LNCaP clone FGC (cell line): ENCODE results near the gene NIPAL3.
"Not testable (repeated sequence)": the region's sequence is repeated elsewhere in the genome, so short reads cannot be mapped to it uniquely, and the experiment has no call there.

ENCODE experiments used
- DNase-seq: peaks from one replicate; pipeline ENCODE4 v3.0.0-alpha.2; 2011; ENCODE audit warnings: low read depth
- H3K4me3 ChIP-seq: 2 replicates; pipeline ENCODE4 v1.5.1; 2011; ENCODE audit warnings: mild to moderate bottlenecking, low read depth, low read length, control low read depth
- CTCF ChIP-seq: IDR thresholded peaks from 2 replicates; pipeline ENCODE4 v1.5.1; 2012; ENCODE audit warnings: mild to moderate bottlenecking; ENCODE audit not compliant: control insufficient read depth, insufficient read depth; ENCODE audit errors: extremely low read depth

Gene NIPAL3

GRCh38 chr1:24454673-24455072 is 39.1 kb downstream of the NIPAL3 start:
- DNase-seq: no peak
- H3K4me3 ChIP-seq: no peak overlapping the region
- no peak for TF ChIP-seq CTCF

DNA sequence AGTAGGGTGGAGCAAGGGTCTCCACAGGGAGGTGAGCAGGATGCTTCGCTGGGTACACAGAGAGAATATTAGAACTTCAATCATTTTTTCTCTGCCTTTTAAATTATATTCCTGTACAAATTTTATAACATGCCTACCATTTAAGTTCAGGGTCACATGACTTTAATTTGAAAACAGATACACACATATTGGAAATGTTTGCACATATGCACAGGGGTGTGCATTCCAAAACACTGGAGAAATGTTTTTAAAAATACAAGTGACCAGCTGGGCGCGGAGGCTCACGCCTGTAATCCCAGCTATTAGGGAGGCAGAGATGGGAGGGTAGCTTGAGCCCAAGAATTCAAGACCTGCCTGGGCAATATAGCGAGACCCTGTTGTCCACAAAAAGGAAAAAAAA is 39.7 kb downstream of the NIPAL3 start:
- no peak overlapping the region for H3K4me3 ChIP-seq
- no peak for TF ChIP-seq CTCF
- DNase-seq: no peak

DNA sequence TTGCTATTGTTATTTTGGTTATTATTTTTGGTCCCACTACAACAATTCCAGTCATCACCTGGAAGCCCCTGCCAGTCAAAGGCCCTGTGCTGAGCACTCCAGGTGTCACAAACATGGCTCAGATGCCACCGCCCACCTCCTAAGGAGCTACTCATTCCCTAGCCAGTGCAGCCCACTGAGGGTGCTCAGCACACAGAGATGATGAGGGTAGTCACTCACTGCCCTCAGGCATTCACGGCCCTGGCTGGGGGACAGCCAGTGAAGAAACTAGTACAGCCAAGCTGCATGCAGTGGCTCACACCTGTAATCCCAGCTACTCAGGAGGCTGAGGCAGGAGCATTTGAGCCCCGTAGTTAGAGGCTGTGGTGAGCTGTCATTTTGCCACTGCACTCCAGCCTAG is 42.3 kb downstream of the NIPAL3 start:
- H3K4me3 ChIP-seq: no peak overlapping the region
- DNase-seq: no peak
- TF ChIP-seq CTCF: no peak

GRCh38 chr1:24459551-24460266 is 44.1 kb downstream of the NIPAL3 start:
- TF ChIP-seq CTCF: no peak
- no peak for DNase-seq
- no peak overlapping the region for H3K4me3 ChIP-seq

GRCh38 chr1:24462128-24462527 is 46.5 kb downstream of the NIPAL3 start:
- DNase-seq, H3K4me3 ChIP-seq: not testable (repeated sequence)

- DNase-seq: no peak
- no peak for TF ChIP-seq CTCF
- H3K4me3 ChIP-seq: no peak overlapping the region
Observed at GRCh38 chr1:24463776-24464735, 48.5 kb downstream of the NIPAL3 start.

DNA sequence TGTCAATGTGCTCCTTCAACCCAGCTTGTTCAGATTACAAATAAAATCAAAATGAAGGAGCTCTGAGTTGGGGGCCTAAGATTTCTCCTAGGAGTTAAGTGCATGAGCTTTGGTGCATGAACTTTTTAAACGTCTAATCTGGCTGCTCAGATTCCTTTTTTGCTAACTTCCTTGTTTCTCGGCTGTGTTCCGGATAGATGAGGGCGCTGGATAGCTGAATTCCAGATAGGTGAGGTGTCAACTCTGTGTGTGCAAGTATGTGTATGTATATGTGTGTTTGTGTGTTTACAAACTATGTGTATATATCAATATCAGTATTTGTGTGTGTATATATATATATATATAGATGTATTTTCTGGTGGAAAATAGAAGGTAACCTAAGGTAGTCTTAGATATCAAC is 49.5 kb downstream of the NIPAL3 start:
- no peak for TF ChIP-seq CTCF
- no peak for DNase-seq
- no peak overlapping the region for H3K4me3 ChIP-seq
